ENCODE data around the gene NOTCH4. TPM values are rescaled to one million over a fixed set of nuclear protein-coding genes. Genes with fewer than 3 reads are reported as not detected.

The NOTCH4 gene
- total RNA-seq, 1 donor from 2014 or later: 2.5 TPM

DNA sequence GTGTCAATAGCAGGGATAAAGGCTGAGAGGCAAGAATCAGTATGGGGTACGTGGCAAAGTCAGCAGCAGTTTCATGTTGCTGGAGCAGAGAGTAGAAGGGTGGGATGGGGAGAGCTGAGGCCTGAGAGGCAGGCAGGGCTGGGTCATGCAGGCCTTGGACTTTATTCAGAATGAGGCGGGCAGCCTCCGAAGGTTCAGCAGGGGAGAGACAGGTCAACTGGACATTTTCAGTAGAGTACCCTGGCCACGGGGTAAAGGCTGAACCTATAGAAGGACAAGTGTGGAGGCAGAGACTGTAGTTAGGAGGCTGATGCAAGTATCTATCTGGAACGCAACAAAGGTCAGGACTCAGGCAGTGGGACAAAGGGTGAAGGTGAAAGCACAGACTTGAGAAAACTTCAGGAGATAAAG is 13.7 kb downstream of the NOTCH4 start:
- no peak for DNase-seq (ENCODE audit: low spot score in 2 of 2, unreplicated experiment in 2 of 2)
- H3K27ac Mint-ChIP-seq: no peak overlapping the region
- no peaks in the 10 kb centered on the region for H3K4me1 Mint-ChIP-seq
- peaks cover 8% of the 10 kb centered on the region for H3K9me3 Mint-ChIP-seq
- TF ChIP-seq, protein P1, sequence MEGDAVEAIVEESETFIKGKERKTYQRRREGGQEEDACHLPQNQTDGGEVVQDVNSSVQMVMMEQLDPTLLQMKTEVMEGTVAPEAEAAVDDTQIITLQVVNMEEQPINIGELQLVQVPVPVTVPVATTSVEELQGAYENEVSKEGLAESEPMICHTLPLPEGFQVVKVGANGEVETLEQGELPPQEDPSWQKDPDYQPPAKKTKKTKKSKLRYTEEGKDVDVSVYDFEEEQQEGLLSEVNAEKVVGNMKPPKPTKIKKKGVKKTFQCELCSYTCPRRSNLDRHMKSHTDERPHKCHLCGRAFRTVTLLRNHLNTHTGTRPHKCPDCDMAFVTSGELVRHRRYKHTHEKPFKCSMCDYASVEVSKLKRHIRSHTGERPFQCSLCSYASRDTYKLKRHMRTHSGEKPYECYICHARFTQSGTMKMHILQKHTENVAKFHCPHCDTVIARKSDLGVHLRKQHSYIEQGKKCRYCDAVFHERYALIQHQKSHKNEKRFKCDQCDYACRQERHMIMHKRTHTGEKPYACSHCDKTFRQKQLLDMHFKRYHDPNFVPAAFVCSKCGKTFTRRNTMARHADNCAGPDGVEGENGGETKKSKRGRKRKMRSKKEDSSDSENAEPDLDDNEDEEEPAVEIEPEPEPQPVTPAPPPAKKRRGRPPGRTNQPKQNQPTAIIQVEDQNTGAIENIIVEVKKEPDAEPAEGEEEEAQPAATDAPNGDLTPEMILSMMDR (IDR thresholded peaks at IDR 0.05; ENCODE audit: unreplicated experiment): no peak
- no peaks in the 10 kb centered on the region for H3K36me3 Mint-ChIP-seq
- no peak overlapping the region for H3K4me3 Mint-ChIP-seq
- peaks cover 19% of the 10 kb centered on the region for H3K27me3 Mint-ChIP-seq (ENCODE audit: low read depth)

DNA sequence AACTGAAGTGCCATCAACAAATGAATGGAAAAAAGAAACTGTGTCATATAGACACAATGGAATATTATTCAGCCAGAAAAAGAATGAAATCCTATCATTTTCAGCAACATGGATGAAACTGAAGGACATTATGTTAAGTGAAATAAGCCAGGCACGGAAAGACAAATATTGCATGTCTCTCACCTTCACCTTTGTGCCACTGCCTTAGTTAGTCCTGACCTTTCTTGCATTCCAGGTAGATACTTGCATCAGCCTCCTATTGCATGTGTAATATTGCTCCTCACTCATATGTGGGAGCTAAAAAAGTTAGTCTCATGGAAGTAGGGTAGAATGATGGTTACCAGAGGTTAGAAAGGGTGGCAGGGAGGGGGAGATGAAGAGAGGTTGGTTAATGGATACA is 14.9 kb downstream of the NOTCH4 start:
- Mint-ChIP-seq H3K27ac (no peak overlapping the region), H3K4me3 (no peak overlapping the region), H3K36me3 (no peaks in the 10 kb centered on the region), H3K4me1 (no peaks in the 10 kb centered on the region), H3K9me3 (peaks cover 8% of the 10 kb centered on the region), H3K27me3 (ENCODE audit: low read depth) (peaks cover 20% of the 10 kb centered on the region)
- TF ChIP-seq, protein P1 (IDR thresholded peaks at IDR 0.05; ENCODE audit: unreplicated experiment): no peak
- no peak for DNase-seq (ENCODE audit: low spot score in 2 of 2, unreplicated experiment in 2 of 2)

DNA sequence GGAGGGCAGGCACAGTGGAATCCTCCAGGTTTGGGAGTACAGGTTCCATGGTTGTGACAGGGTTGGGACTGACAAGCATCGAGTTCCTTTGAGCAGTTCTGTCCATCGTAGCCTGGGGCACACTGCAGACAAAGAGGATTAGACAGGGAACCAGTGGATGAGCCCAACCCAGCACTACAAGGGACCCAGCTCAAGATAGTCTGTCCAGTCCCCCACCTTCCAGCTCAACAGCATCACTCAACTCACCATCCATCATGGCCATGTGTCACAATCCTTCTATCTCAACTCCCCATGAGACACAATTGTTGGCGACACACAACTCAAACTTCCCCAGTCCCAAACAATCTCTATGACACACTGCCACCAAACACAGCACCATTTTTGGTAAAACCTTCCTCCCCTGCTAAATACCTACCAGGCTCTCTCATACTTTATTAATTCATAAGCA is 19.6 kb downstream of the NOTCH4 start:
- H3K27ac Mint-ChIP-seq: no peak overlapping the region

DNA sequence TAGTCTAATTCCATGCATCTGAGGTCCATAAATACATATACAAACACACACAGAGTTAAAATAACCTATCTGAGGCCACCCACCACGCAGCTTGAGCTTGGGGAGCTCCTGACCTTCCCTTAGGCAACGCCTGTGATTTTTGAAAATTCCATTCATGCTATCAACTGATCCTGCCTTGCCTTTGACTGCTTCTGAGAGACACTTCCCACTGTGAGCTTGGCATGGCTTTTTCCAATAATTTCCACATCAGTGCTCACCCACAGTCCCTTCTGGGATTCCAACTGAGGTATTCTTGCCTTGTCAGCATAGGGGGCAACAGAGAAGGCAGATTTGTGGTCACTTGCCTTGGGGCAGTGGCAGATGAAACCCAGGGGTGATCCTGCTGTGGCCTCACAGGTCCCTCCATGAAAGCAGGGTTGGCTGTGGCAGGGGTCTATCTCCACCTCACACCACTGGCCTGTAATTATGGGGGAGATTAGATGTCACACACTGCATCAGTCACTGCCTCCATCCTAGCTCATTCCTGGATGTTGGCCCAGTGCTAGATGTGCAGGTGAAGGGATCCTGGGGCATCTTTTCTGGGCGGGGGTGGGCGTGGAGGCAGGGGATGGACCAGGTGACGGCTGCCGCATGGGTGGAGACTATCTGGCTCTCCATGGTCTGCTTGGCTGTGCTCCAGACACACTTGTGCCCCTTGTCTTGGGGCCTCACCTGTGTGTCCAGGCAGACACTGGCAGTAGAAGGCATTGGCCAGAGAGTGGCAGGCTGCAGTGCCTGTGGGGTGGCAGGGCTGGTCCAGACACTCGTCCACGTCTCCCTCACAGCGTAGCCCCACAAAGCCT is 20.2 kb downstream of the NOTCH4 start:
- no peak overlapping the region for H3K4me3 Mint-ChIP-seq
- no peaks in the 10 kb centered on the region for H3K36me3 Mint-ChIP-seq
- no peak for DNase-seq (ENCODE audit: low spot score in 2 of 2, unreplicated experiment in 2 of 2)
- H3K27ac Mint-ChIP-seq: no peak overlapping the region
- H3K27me3 Mint-ChIP-seq (ENCODE audit: low read depth): peaks cover 15% of the 10 kb centered on the region
- peaks cover 8% of the 10 kb centered on the region for H3K9me3 Mint-ChIP-seq
- TF ChIP-seq, protein P1 (IDR thresholded peaks at IDR 0.05; ENCODE audit: unreplicated experiment): no peak
- H3K4me1 Mint-ChIP-seq: peaks cover 2% of the 10 kb centered on the region

More for the DNA sequence above, 19.6 kb downstream of the NOTCH4 start:
- TF ChIP-seq, protein P1 (IDR thresholded peaks at IDR 0.05; ENCODE audit: unreplicated experiment): no peak
- no peak for DNase-seq (ENCODE audit: low spot score in 2 of 2, unreplicated experiment in 2 of 2)
- Mint-ChIP-seq H3K4me1 (peaks cover 2% of the 10 kb centered on the region), H3K36me3 (no peaks in the 10 kb centered on the region), H3K27me3 (ENCODE audit: low read depth) (peaks cover 22% of the 10 kb centered on the region), H3K4me3 (no peak overlapping the region), H3K9me3 (peaks cover 8% of the 10 kb centered on the region)

DNA sequence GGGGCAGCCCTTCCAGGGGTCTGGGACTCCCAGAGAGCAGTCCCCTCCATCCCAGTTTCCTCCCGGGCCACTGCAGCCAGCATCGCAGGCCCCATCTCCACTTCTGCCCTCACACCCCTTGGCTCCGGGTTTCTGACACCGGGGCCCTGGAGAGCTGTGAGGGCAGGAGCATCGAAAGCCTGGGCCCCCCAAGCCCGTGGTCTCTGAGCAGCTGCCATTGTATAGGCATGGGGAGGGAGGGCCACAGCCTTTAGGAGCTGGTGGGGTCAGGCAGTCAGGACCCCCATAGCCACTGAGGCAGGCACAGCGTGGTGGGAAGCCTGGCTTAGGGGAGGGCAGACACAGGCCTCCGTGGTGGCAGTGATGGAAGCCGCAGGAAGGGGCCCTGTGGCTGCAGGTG is 21.7 kb downstream of the NOTCH4 start:
- Mint-ChIP-seq H3K9me3 (peaks cover 8% of the 10 kb centered on the region), H3K36me3 (no peaks in the 10 kb centered on the region), H3K4me3 (no peak overlapping the region), H3K27ac (no peak overlapping the region), H3K27me3 (ENCODE audit: low read depth) (peaks cover 14% of the 10 kb centered on the region), H3K4me1 (peaks cover 2% of the 10 kb centered on the region)
- no peak for DNase-seq (ENCODE audit: low spot score in 2 of 2, unreplicated experiment in 2 of 2)
- TF ChIP-seq, protein P1 (IDR thresholded peaks at IDR 0.05; ENCODE audit: unreplicated experiment): no peak

All from mesothelial cell of epicardium (in vitro differentiated cells).